HG02852 (cell line): ENCODE data around the gene TDRKH.

ENCODE experiments used
- ATAC-seq: cut with Tn5 transposase; IDR thresholded peaks from one replicate; pipeline ENCODE4 v1.9.1; 2021; ENCODE audit warnings: mild to moderate bottlenecking, moderate library complexity; ENCODE audit not compliant: unreplicated experiment

Gene TDRKH

GRCh38 chr1:151825204-151825603 lies 34.9 kb upstream of the TDRKH start:
- ATAC-seq, result no peak

DNA sequence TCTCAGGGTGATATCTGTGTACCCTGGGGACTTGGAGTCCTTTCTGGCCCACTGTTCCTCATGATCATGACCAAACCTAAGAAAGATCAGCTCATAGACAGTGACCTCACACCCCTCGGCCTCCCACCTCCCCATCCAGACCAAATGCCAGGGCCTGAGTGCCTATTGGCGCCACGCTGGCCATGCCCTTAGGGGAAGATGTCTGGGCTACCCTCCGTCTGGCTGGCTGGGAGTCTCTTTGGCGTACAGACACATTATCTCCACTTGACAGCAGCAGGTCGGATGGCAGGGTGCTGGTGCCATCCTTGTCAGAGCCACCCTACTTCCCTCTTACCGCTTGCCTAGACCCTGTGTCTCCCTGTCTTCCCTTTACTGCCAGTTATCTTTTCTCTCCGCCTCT lies 32.9 kb upstream of the TDRKH start:
- ATAC-seq, result no peak

- ATAC-seq, result no peak
Measured at GRCh38 chr1:151822404-151822803, 32.1 kb upstream of the TDRKH start.

GRCh38 chr1:151820940-151821339 lies 30.6 kb upstream of the TDRKH start:
- ATAC-seq, result no peak

GRCh38 chr1:151819976-151820623 lies 29.8 kb upstream of the TDRKH start:
- no peak for ATAC-seq

- no peak for ATAC-seq
Measured at GRCh38 chr1:151819227-151819835, 29.0 kb upstream of the TDRKH start.

DNA sequence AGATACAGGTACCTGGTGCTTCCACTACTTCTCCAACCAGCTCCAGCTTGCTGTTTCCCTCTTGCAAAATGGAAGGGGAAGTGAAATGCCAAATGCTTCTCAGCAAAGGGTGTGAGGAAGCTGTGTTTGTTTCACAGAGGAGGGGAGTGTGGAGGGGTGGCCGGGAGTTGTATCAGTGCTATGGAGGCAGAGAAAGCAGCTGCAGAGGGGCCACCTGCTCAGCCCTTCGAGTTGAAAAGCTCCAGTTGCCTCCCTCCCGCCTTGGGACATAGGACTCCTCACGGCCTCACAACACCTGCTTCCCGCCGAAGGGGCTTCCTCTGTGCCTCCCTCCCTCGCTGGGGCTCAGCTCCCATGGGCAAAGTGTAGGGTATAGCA lies 27.0 kb upstream of the TDRKH start:
- ATAC-seq, result no peak

GRCh38 chr1:151816548-151817352 lies 26.4 kb upstream of the TDRKH start:
- ATAC-seq, result no peak

- ATAC-seq, result no peak
Measured at GRCh38 chr1:151815716-151816327, 25.5 kb upstream of the TDRKH start.

DNA sequence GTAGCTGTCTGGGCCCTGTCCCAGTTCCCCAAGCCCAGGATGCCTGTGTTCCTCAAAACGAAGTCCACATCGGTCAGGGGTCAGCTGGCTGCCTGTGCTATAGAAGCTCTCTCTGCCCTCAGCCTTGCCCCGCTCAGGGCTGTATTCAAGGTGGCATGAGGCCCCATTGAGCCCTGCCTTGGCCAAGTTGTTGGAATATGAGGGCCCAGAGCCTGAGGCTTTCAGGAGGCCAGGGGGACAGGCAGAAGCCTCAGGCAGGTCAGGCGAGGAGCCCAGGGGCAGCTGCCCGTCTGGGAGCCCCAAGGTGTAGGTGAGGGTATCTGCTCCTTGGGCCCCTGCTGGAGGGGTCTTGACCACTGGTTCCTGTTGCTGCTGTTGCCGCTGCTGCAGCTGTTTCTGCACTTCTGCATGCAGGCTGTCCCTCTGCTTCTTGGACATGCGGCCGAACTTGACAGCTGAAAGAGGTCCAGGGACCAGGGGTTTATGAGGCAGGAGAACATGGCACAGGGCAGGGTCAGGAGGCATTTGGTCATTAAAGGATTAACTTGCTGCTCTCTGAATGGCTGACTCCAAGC lies 24.8 kb upstream of the TDRKH start:
- ATAC-seq, result no peak

- ATAC-seq, result no peak
Measured at GRCh38 chr1:151814426-151814825, 24.1 kb upstream of the TDRKH start.

DNA sequence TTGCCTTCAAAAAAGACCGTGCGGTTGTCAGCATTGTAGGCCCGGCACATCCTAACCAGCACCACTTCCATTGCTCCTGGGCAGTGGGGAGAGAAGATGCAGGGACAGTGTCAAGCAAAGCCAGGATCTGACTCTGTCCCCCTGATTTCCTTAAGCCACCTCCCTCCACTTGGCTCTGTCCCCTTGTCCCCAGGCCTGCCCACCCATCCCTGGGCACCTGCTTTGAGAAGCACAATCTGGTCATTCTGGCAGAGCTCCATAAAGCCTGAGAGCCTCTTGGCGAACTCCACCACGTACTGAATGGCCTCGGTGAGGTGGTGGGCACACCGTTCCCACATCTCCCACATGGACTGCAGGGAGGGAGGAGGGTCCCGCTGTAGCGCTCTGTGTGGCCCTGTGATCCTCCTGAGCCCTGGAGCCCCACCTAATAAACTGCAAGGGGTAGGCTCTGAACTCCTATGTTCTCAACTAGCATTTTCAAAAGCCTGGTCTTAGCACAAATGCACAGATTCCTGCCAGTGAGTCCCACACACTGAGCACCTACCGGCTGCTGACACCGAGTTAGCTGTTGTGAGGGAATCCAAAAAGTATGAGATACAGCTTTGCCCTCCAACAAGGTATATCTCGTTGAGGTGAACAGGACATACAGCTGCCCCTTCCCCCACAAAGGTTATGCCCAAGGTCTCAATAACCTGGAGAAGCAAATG lies 23.1 kb upstream of the TDRKH start:
- ATAC-seq, result no peak

- no peak for ATAC-seq
Measured at GRCh38 chr1:151811181-151811580, 20.9 kb upstream of the TDRKH start.

GRCh38 chr1:151809985-151810556 lies 19.8 kb upstream of the TDRKH start:
- no peak for ATAC-seq

- ATAC-seq, result no peak
Measured at GRCh38 chr1:151809290-151809984, 19.1 kb upstream of the TDRKH start.

DNA sequence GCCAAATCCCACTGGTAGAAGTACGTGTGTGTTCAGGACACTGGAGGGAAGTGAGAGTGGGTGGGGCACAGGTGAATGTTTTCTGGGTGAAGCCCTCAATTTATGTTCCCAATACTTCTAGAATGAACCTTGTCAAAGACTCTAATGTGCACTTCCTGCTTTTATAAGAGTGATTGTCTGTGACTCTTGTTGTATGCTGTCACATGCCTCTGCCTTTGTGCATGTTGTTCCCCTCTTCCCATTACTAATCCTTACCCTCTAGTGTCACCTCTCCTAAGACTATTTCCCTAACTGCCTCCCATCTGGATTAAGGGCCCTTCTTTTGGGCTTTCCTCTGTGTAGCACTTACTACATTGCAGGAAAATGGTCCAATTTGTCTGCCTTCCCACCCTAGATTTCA lies 17.5 kb upstream of the TDRKH start:
- no peak for ATAC-seq

- no peak for ATAC-seq
Measured at GRCh38 chr1:151807131-151807530, 16.8 kb upstream of the TDRKH start.

GRCh38 chr1:151806170-151806569 lies 15.9 kb upstream of the TDRKH start:
- no peak for ATAC-seq

- ATAC-seq, result no peak
Measured at GRCh38 chr1:151805066-151805820, 14.9 kb upstream of the TDRKH start, which contains the start of gene LINGO4. Gene LINGO4, minus strand, starts transcription at chr1:151805419. Its CDS starts 2,715 bp downstream, at chr1:151802704.
